AG09309 (cell line): ENCODE data around the gene CASP12.

ENCODE experiments used
- DNase-seq: peaks from one replicate; pipeline ENCODE4 v3.0.0-alpha.2; 2010; ENCODE audit warnings: low read depth
- H3K4me3 ChIP-seq: 2 replicates; pipeline ENCODE4 v1.5.1; 2011; ENCODE audit warnings: mild to moderate bottlenecking, low read depth, low read length, moderate library complexity; ENCODE audit not compliant: control insufficient read depth
- CTCF ChIP-seq: IDR thresholded peaks from 2 replicates; pipeline ENCODE4 v1.5.1; 2011; ENCODE audit warnings: mild to moderate bottlenecking, low read depth, low read length, inconsistent platforms; ENCODE audit not compliant: insufficient read depth, control insufficient read depth; ENCODE audit errors: missing control alignments

Gene CASP12

GRCh38 chr11:104892723-104893511 lies 5.3 kb downstream of the CASP12 start:
- TF ChIP-seq CTCF = no peak
- DNase-seq = no peak
- no peak overlapping the region for H3K4me3 ChIP-seq

- no peak overlapping the region for H3K4me3 ChIP-seq
- no peak for DNase-seq
- TF ChIP-seq CTCF = no peak
Observed at GRCh38 chr11:104891135-104891534, 7.1 kb downstream of the CASP12 start.

- DNase-seq = no peak
- no peak overlapping the region for H3K4me3 ChIP-seq
- no peak for TF ChIP-seq CTCF
Observed at GRCh38 chr11:104883342-104883741, 14.9 kb downstream of the CASP12 start.

GRCh38 chr11:104881117-104881794 lies 17.0 kb downstream of the CASP12 start:
- no peak for TF ChIP-seq CTCF
- no peak overlapping the region for H3K4me3 ChIP-seq
- no peak for DNase-seq

- DNase-seq = no peak
- no peak for TF ChIP-seq CTCF
- H3K4me3 ChIP-seq = no peak overlapping the region
Observed at GRCh38 chr11:104879514-104880190, 18.6 kb downstream of the CASP12 start.

GRCh38 chr11:104876861-104877431 lies 21.3 kb downstream of the CASP12 start:
- no peak for DNase-seq
- no peak overlapping the region for H3K4me3 ChIP-seq
- TF ChIP-seq CTCF = no peak
